Neutrophil (primary cell): ENCODE measurements around the gene USP7.

Source experiments
- H3K27ac ChIP-seq: fragments of 200-600 bp; sonication (generic); 2 replicates; pipeline ENCODE4 v1.5.1; 2016; ENCODE audit warnings: mild to moderate bottlenecking, moderate library complexity
- H3K27me3 ChIP-seq: fragments of 200-600 bp; sonication (generic); 2 replicates; pipeline ENCODE4 v1.6.0; 2016; ENCODE audit warnings: mild to moderate bottlenecking
- H3K36me3 ChIP-seq: fragments of 200-600 bp; sonication (generic); 2 replicates; pipeline ENCODE4 v1.5.1; 2017
- H3K4me1 ChIP-seq, 2 experiments: fragments of 200-600 bp in 1 of 2; sonication (generic) in 1 of 2; 1 replicate in 1 of 2; 2 replicates in 1 of 2; pipeline versions ENCODE4 v1.5.1 to v1.6.1; 2013 to 2016; ENCODE audit warnings: low read depth in 1 of 2, low read length in 1 of 2, mild to moderate bottlenecking in 1 of 2, moderate library complexity in 1 of 2; ENCODE audit not compliant: control insufficient read depth in 1 of 2, insufficient read depth in 1 of 2
- H3K4me3 ChIP-seq, 2 experiments: fragments of 200-600 bp in 1 of 2; sonication (generic) in 1 of 2; 1 replicate in 1 of 2; 2 replicates in 1 of 2; pipeline ENCODE4 v1.5.1; 2013 to 2016; ENCODE audit warnings: low read depth in 1 of 2, low read length in 1 of 2, mild to moderate bottlenecking in 1 of 2, moderate library complexity in 1 of 2
- H3K9me3 ChIP-seq: fragments of 200-600 bp; sonication (generic); 2 replicates; pipeline ENCODE4 v1.5.1; 2016
- TF ChIP-seq, protein P1 (sequence below): fragments of 200-600 bp; sonication (generic); IDR thresholded peaks from 2 replicates; pipeline ENCODE4 v1.5.1; 2016; ENCODE audit warnings: antibody characterized with exemption

Gene USP7

DNA sequence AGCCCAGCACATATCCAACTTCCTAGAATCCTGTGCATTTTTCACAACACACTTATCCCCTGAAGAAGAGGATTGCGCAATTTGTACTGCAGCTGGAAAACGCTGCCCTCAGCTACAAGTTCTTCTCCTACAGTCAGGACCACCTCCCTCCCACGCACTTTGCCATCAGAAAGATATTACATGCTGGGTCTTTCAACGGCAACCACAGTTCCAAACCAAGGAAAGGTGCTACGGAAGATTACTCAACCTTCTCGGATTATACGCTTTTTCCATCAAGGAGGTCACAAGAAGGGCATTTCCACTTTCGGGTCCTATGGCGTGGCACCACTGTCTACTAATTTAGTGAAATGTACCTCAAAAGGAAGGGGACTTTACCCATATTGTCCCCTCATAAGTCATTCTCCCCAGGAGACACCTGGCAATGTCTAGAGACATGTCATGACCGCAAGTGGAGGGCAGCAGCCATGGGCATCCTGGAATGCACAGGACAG, 35.2 kb downstream of the USP7 start:
- no peaks in the 10 kb centered on the region for H3K27me3 ChIP-seq
- TF ChIP-seq, protein P1, sequence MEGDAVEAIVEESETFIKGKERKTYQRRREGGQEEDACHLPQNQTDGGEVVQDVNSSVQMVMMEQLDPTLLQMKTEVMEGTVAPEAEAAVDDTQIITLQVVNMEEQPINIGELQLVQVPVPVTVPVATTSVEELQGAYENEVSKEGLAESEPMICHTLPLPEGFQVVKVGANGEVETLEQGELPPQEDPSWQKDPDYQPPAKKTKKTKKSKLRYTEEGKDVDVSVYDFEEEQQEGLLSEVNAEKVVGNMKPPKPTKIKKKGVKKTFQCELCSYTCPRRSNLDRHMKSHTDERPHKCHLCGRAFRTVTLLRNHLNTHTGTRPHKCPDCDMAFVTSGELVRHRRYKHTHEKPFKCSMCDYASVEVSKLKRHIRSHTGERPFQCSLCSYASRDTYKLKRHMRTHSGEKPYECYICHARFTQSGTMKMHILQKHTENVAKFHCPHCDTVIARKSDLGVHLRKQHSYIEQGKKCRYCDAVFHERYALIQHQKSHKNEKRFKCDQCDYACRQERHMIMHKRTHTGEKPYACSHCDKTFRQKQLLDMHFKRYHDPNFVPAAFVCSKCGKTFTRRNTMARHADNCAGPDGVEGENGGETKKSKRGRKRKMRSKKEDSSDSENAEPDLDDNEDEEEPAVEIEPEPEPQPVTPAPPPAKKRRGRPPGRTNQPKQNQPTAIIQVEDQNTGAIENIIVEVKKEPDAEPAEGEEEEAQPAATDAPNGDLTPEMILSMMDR: no peak

GRCh38 chr16:8926827-8927226, 36.9 kb downstream of the USP7 start:
- TF ChIP-seq, protein P1: no peak
- Histone ChIP-seq H3K4me1 (no peaks in the 10 kb centered on the region), H3K27ac (no peak overlapping the region), H3K9me3 (no peaks in the 10 kb centered on the region), H3K27me3 (no peaks in the 10 kb centered on the region), H3K36me3 (peaks cover 69% of the 10 kb centered on the region), H3K4me3 (no peak overlapping the region)

More for the DNA sequence above, 35.2 kb downstream of the USP7 start:
- peak overlapping the region; percentile 6 for H3K27ac ChIP-seq
- no peak overlapping the region for H3K4me3 ChIP-seq
- no peaks in the 10 kb centered on the region for H3K4me1 ChIP-seq
- no peaks in the 10 kb centered on the region for H3K9me3 ChIP-seq
- H3K36me3 ChIP-seq: peaks cover 52% of the 10 kb centered on the region

DNA sequence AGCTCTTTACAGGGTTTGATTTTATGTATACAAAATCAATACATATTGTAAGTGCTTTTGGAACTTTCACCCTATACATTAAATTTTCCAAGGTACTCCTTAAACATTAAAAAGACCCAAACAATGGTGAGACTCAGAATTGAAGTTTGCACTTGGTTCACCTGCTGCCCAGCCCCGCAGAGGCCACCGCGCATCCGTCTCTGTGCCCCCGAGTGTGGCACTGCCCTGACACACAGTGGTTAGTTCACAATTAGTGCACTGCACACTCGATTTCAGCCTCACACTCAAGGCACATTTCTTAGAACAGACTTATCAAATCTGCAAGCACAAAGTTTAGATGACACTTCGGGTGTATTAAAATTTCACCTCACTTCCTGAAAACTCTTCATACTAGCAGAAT, 38.3 kb downstream of the USP7 start:
- Histone ChIP-seq H3K36me3 (peaks cover 81% of the 10 kb centered on the region), H3K4me3 (no peak overlapping the region), H3K9me3 (no peaks in the 10 kb centered on the region), H3K27me3 (no peaks in the 10 kb centered on the region), H3K27ac (no peak overlapping the region), H3K4me1 (no peaks in the 10 kb centered on the region)
- TF ChIP-seq, protein P1: no peak

- Histone ChIP-seq H3K9me3 (no peaks in the 10 kb centered on the region), H3K27me3 (no peaks in the 10 kb centered on the region), H3K36me3 (peaks cover 84% of the 10 kb centered on the region), H3K27ac (no peak overlapping the region), H3K4me1 (no peaks in the 10 kb centered on the region), H3K4me3 (no peak overlapping the region)
- TF ChIP-seq, protein P1: no peak
Observed at GRCh38 chr16:8924214-8924613, 39.5 kb downstream of the USP7 start.

- no peaks in the 10 kb centered on the region for H3K27me3 ChIP-seq
- no peak overlapping the region for H3K27ac ChIP-seq
- no peak overlapping the region for H3K4me3 ChIP-seq
- TF ChIP-seq, protein P1: no peak
- H3K4me1 ChIP-seq: no peaks in the 10 kb centered on the region
- H3K9me3 ChIP-seq: no peaks in the 10 kb centered on the region
- H3K36me3 ChIP-seq: peaks cover 84% of the 10 kb centered on the region
Observed at GRCh38 chr16:8923199-8923598, 40.5 kb downstream of the USP7 start.
